Gastrocnemius medialis (tissue), 4 donors: ENCODE data around the gene SLC50A1. TPM values are rescaled to one million over a fixed set of nuclear protein-coding genes. Genes with fewer than 3 reads are reported as not detected.
"Not testable (repeated sequence)": the region's sequence is repeated elsewhere in the genome, so short reads cannot be mapped to it uniquely, and the experiment has no call there.

Experiments used
- ATAC-seq, 2 donors: fragments of 150-250 bp; one replicate each; pipeline ENCODE4 v1.9.1; 2016
- DNase-seq, 2 donors: peaks; one replicate each; pipeline ENCODE4 v3.0.0-alpha.2; 2019
- H3K27ac ChIP-seq, 4 donors: fragments of 200-600 bp; sonication (generic); 1 replicate in 1 of 4; 2 replicates in 3 of 4; pipeline ENCODE4 v1.5.1; 2016 to 2018; ENCODE audit warnings: mild to moderate bottlenecking in 2 of 4, moderate library complexity in 1 of 4
- H3K27me3 ChIP-seq, 3 donors: fragments of 200-600 bp; sonication (generic) in 2 of 3; 1 replicate in 1 of 3; 2 replicates in 2 of 3; pipeline versions ENCODE4 v1.5.1 to v1.6.0; 2016 to 2019; ENCODE audit warnings: mild to moderate bottlenecking in 1 of 3, moderate library complexity in 1 of 3
- H3K36me3 ChIP-seq, 2 donors: fragments of 200-600 bp; sonication (generic) in 1 of 2; one replicate each; pipeline ENCODE4 v1.5.1; 2017 to 2018
- H3K4me1 ChIP-seq, 2 donors: fragments of 200-600 bp; sonication (generic) in 1 of 2; one replicate each; pipeline ENCODE4 v1.5.1; 2016 to 2017; ENCODE audit warnings: mild to moderate bottlenecking in 2 of 2
- H3K4me3 ChIP-seq, 4 donors: fragments of 200-600 bp; sonication (generic) in 3 of 4; 1 replicate in 1 of 4; 2 replicates in 3 of 4; pipeline ENCODE4 v1.5.1; 2016 to 2019; ENCODE audit warnings: mild to moderate bottlenecking in 2 of 4
- H3K9me3 ChIP-seq, 3 donors: fragments of 200-600 bp; sonication (generic) in 2 of 3; 1 replicate in 1 of 3; 2 replicates in 2 of 3; pipeline ENCODE4 v1.5.1; 2016 to 2019
- CTCF ChIP-seq, 5 experiments: fragments of 450-650 bp in 3 of 5; fragments of 200-600 bp in 2 of 5; sonication (generic) in 2 of 5; IDR thresholded peaks in 4 of 5; conservative IDR thresholded peaks in 1 of 5; 1 replicate in 4 of 5; 2 replicates in 1 of 5; pipeline ENCODE4 v1.5.1; 2016 to 2019; ENCODE audit warnings: antibody characterized with exemption in 5 of 5, mild to moderate bottlenecking in 3 of 5, moderate library complexity in 3 of 5
- POLR2A ChIP-seq, 2 donors: fragments of 450-650 bp; IDR thresholded peaks; one replicate each; pipeline ENCODE4 v1.6.1; 2017; ENCODE audit warnings: antibody characterized with exemption in 2 of 2, mild to moderate bottlenecking in 2 of 2, moderate library complexity in 2 of 2
- in situ Hi-C, 4 donors: fragments of 200-750 bp; cut with MboI; loops; one replicate each; pipeline versions ENCODE4 v1.15.0 to v1.8.0; 2017; ENCODE audit warnings: low sequenced_read_pairs in 4 of 4
- intact Hi-C: fragments of 100-400 bp; cut with DNase I; formaldehyde crosslinking; loops from one replicate; pipeline ENCODE4 v1.15.1; 2023; ENCODE audit warnings: low total_unique reads
- total RNA-seq, 4 donors: library from RNA; depleted of rRNA; stranded (reverse); fragments of >200 nt; gene quantifications; one replicate each; pipeline versions ENCODE4 v1.1.0 to v1.2.3, GENCODE V29; 2016

The SLC50A1 gene
- total RNA-seq, 4 donors from 2014 or later = 3.5 to 11.4 (median 8.2) TPM

GRCh38 chr1:155166471-155167165 lies 31.0 kb downstream of the SLC50A1 start:
- ATAC-seq (peak; percentile 41 to 43), DNase-seq (peak in 1 of 2 donors; percentile 40)
- H3K36me3 ChIP-seq = peaks cover 0 to 23% of the 10 kb centered on the region in 2 donors
- H3K4me1 ChIP-seq = peaks cover 15% of the 10 kb centered on the region in 2 donors
- TF ChIP-seq POLR2A (IDR thresholded peaks at IDR 0.05) (no peak), CTCF (IDR thresholded peaks at IDR 0.05 in 4 of 5, conservative IDR thresholded peaks at IDR 0.05 in 1 of 5) (no peak)
- peak overlapping the region; percentile 53 to 74 (median 70) for H3K27ac ChIP-seq
- no peaks in the 10 kb centered on the region for H3K9me3 ChIP-seq
- peak overlapping the region in 1 of 4 donors; percentile 31 for H3K4me3 ChIP-seq
- in situ Hi-C loops (loop anchor here (5.0 kb wide), 1 partner anchor 74 kb away; no protein-coding TSS in a partner anchor), intact Hi-C loops (loop anchor here (1.0 kb wide), 1 partner anchor 75 kb away; no protein-coding TSS in a partner anchor)
- no peaks in the 10 kb centered on the region for H3K27me3 ChIP-seq

GRCh38 chr1:155167166-155168104 lies 31.8 kb downstream of the SLC50A1 start:
- Histone ChIP-seq H3K4me1 (peaks cover 20 to 21% of the 10 kb centered on the region in 2 donors), H3K4me3 (peak overlapping the region in 3 of 4 donors; percentile 12 to 31 (median 30)), H3K27ac (peak overlapping the region; percentile 53 to 74 (median 70)), H3K27me3 (no peaks in the 10 kb centered on the region), H3K36me3 (peaks cover 0 to 23% of the 10 kb centered on the region in 2 donors), H3K9me3 (no peaks in the 10 kb centered on the region)
- intact Hi-C loops = loop anchor here (1.0 kb wide), 1 partner anchor 76 kb away; no protein-coding TSS in a partner anchor
- peak; percentile 75 to 81 for ATAC-seq
- in situ Hi-C loops = loop anchor here (5.0 kb wide), 1 partner anchor 75 kb away; no protein-coding TSS in a partner anchor
- TF ChIP-seq POLR2A (IDR thresholded peaks at IDR 0.05) (no peak), CTCF (IDR thresholded peaks at IDR 0.05 in 4 of 5, conservative IDR thresholded peaks at IDR 0.05 in 1 of 5) (peak; percentile 85 to 93 (median 89))
- DNase-seq = peak; percentile 71 to 75

GRCh38 chr1:155168105-155168445 lies 32.4 kb downstream of the SLC50A1 start:
- H3K27me3 ChIP-seq, intact Hi-C loops, H3K4me3 ChIP-seq, DNase-seq, ATAC-seq, H3K9me3 ChIP-seq, H3K27ac ChIP-seq: not testable (repeated sequence)
- in situ Hi-C loops = loop anchor here (5.0 kb wide), 1 partner anchor 76 kb away; no protein-coding TSS in a partner anchor
- peaks cover 20 to 24% of the 10 kb centered on the region in 2 donors for H3K4me1 ChIP-seq
- H3K36me3 ChIP-seq = peaks cover 0 to 23% of the 10 kb centered on the region in 2 donors
- TF ChIP-seq CTCF (IDR thresholded peaks at IDR 0.05 in 4 of 5, conservative IDR thresholded peaks at IDR 0.05 in 1 of 5) = peak in 1 of 5 experiments; percentile 1

- peaks cover 23 to 28% of the 10 kb centered on the region in 2 donors for H3K4me1 ChIP-seq
- no peak overlapping the region for H3K27ac ChIP-seq
- DNase-seq = no peak
- peaks cover under 1 to 1% (median under 1%) of the 10 kb centered on the region in 3 donors for H3K27me3 ChIP-seq
- H3K4me3 ChIP-seq = no peak overlapping the region
- no peak for ATAC-seq
- intact Hi-C loops (no loop called here), in situ Hi-C loops (loop anchor here (5.0 kb wide), 1 partner anchor 76 kb away; no protein-coding TSS in a partner anchor)
- H3K9me3 ChIP-seq = no peaks in the 10 kb centered on the region
- TF ChIP-seq POLR2A (IDR thresholded peaks at IDR 0.05) (no peak), CTCF (IDR thresholded peaks at IDR 0.05 in 4 of 5, conservative IDR thresholded peaks at IDR 0.05 in 1 of 5) (no peak)
- H3K36me3 ChIP-seq = peaks cover 0 to 23% of the 10 kb centered on the region in 2 donors
Measured at GRCh38 chr1:155168456-155169210, 33.0 kb downstream of the SLC50A1 start.
